Activated CD4-positive, alpha-beta T cell treated with anti-CD3 and anti-CD28 coated beads, Interleukin-2, amount 10 ng/mL, durations not matched to agents 24 days and 14 days (primary cell): Measurements from ENCODE around the gene MOV10. TPM values are rescaled to one million over a fixed set of nuclear protein-coding genes. Genes with fewer than 3 reads are reported as not detected.
"Not testable (repeated sequence)": the region's sequence is repeated elsewhere in the genome, so short reads cannot be mapped to it uniquely, and the experiment has no call there.

ENCODE experiments used
- DNase-seq: peaks from one replicate; pipeline ENCODE4 v3.0.0; 2022
- H3K27ac Mint-ChIP-seq: one replicate; pipeline ENCODE4 v1.8.0; 2022; ENCODE audit warnings: mild to moderate bottlenecking, mixed read lengths
- H3K27me3 Mint-ChIP-seq: one replicate; pipeline ENCODE4 v1.8.0; 2022; ENCODE audit warnings: mixed read lengths
- H3K36me3 Mint-ChIP-seq: one replicate; pipeline ENCODE4 v1.8.0; 2022; ENCODE audit warnings: low read depth, mild to moderate bottlenecking, mixed read lengths
- H3K4me1 Mint-ChIP-seq: one replicate; pipeline ENCODE4 v1.8.0; 2021; ENCODE audit warnings: mixed read lengths
- H3K4me3 Mint-ChIP-seq: one replicate; pipeline ENCODE4 v1.8.0; 2022; ENCODE audit warnings: mild to moderate bottlenecking, moderate library complexity, mixed read lengths
- H3K9me3 Mint-ChIP-seq: one replicate; pipeline ENCODE4 v1.8.0; 2021; ENCODE audit warnings: mixed read lengths
- intact Hi-C: fragments of 100-400 bp; cut with micrococcal nuclease; formaldehyde crosslinking; loops from one replicate; pipeline ENCODE4 v1.15.1; 2023
- total RNA-seq: library from RNA; stranded (reverse); gene quantifications from 2 replicates; pipeline ENCODE4 v1.2.3, GENCODE V29; 2022

Gene MOV10
- total RNA-seq, 1 donor from 2014 or later: 76.7 TPM

- H3K9me3 Mint-ChIP-seq, DNase-seq, H3K4me1 Mint-ChIP-seq, intact Hi-C loops, H3K27ac Mint-ChIP-seq, H3K4me3 Mint-ChIP-seq, H3K27me3 Mint-ChIP-seq, H3K36me3 Mint-ChIP-seq: not testable (repeated sequence)
Measured at GRCh38 chr1:112728306-112728971, 54.0 kb downstream of the MOV10 start.

- intact Hi-C loops, H3K27me3 Mint-ChIP-seq: not testable (repeated sequence)
Measured at GRCh38 chr1:112729011-112729410, 54.6 kb downstream of the MOV10 start.

GRCh38 chr1:112729909-112730308 is 55.5 kb downstream of the MOV10 start:
- Mint-ChIP-seq H3K4me3 (no peak overlapping the region), H3K27me3 (peaks cover 3% of the 10 kb centered on the region), H3K4me1 (no peaks in the 10 kb centered on the region), H3K36me3 (no peaks in the 10 kb centered on the region), H3K9me3 (peaks cover 4% of the 10 kb centered on the region), H3K27ac (no peak overlapping the region)
- intact Hi-C loops: no loop called here
- no peak for DNase-seq

More at GRCh38 chr1:112729011-112729410, 54.6 kb downstream of the MOV10 start:
- H3K36me3 Mint-ChIP-seq, H3K4me3 Mint-ChIP-seq, H3K9me3 Mint-ChIP-seq, H3K4me1 Mint-ChIP-seq, DNase-seq, H3K27ac Mint-ChIP-seq: not testable (repeated sequence)

- Mint-ChIP-seq H3K9me3 (peaks cover 4% of the 10 kb centered on the region), H3K36me3 (no peaks in the 10 kb centered on the region), H3K4me3 (no peak overlapping the region), H3K27me3 (peaks cover 2% of the 10 kb centered on the region), H3K4me1 (no peaks in the 10 kb centered on the region), H3K27ac (no peak overlapping the region)
- intact Hi-C loops: no loop called here
- DNase-seq: no peak
Measured at GRCh38 chr1:112731451-112731850, 57.0 kb downstream of the MOV10 start.

GRCh38 chr1:112735752-112736151 is 61.3 kb downstream of the MOV10 start:
- Mint-ChIP-seq H3K27me3 (peaks cover 18% of the 10 kb centered on the region), H3K27ac (peak overlapping the region; percentile 39), H3K9me3 (peaks cover 4% of the 10 kb centered on the region), H3K4me3 (no peak overlapping the region), H3K4me1 (peaks cover 2% of the 10 kb centered on the region), H3K36me3 (no peaks in the 10 kb centered on the region)
- DNase-seq: no peak
- intact Hi-C loops: no loop called here

- Mint-ChIP-seq H3K4me3 (no peak overlapping the region), H3K9me3 (peaks cover 4% of the 10 kb centered on the region), H3K4me1 (peaks cover 2% of the 10 kb centered on the region), H3K27ac (no peak overlapping the region), H3K36me3 (no peaks in the 10 kb centered on the region), H3K27me3 (peaks cover 33% of the 10 kb centered on the region)
- intact Hi-C loops: no loop called here
- no peak for DNase-seq
Measured at GRCh38 chr1:112737573-112737972, 63.1 kb downstream of the MOV10 start.

- Mint-ChIP-seq H3K4me3 (no peak overlapping the region), H3K4me1 (no peaks in the 10 kb centered on the region), H3K9me3 (no peaks in the 10 kb centered on the region), H3K27ac (no peak overlapping the region), H3K36me3 (peaks cover under 1% of the 10 kb centered on the region), H3K27me3 (peaks cover 66% of the 10 kb centered on the region)
- no peak for DNase-seq
- intact Hi-C loops: no loop called here
Measured at GRCh38 chr1:112743174-112744008, 68.9 kb downstream of the MOV10 start.

- peaks cover 1% of the 10 kb centered on the region for H3K36me3 Mint-ChIP-seq
- H3K27ac Mint-ChIP-seq: no peak overlapping the region
- no peaks in the 10 kb centered on the region for H3K4me1 Mint-ChIP-seq
- H3K4me3 Mint-ChIP-seq: no peak overlapping the region
- H3K27me3 Mint-ChIP-seq: peaks cover 64% of the 10 kb centered on the region
- DNase-seq: no peak
- intact Hi-C loops: no loop called here
- no peaks in the 10 kb centered on the region for H3K9me3 Mint-ChIP-seq
Measured at GRCh38 chr1:112744009-112744578, 69.6 kb downstream of the MOV10 start.

- peaks cover 1% of the 10 kb centered on the region for H3K36me3 Mint-ChIP-seq
- no peak overlapping the region for H3K4me3 Mint-ChIP-seq
- no peak for DNase-seq
- peaks cover 38% of the 10 kb centered on the region for H3K27me3 Mint-ChIP-seq
- no peak overlapping the region for H3K27ac Mint-ChIP-seq
- no peaks in the 10 kb centered on the region for H3K9me3 Mint-ChIP-seq
- H3K4me1 Mint-ChIP-seq: no peaks in the 10 kb centered on the region
- intact Hi-C loops: no loop called here
Measured at GRCh38 chr1:112748396-112748795, 73.9 kb downstream of the MOV10 start.

Other genes with a start within 250 kb of the MOV10 start
- 0.05 TPM in 1 of 2 replicates, not detected in the other for gene WNT2B, start 165.7 kb upstream of the MOV10 start, total RNA-seq
- 13.8 and 16.6 TPM in 2 replicates for gene ST7L, start 55.5 kb upstream of the MOV10 start, total RNA-seq
- 241 and 250 TPM in 2 replicates for gene CAPZA1, start 54.8 kb upstream of the MOV10 start, total RNA-seq
- 48.5 and 53.4 TPM in 2 replicates for gene RHOC, start 32.5 kb downstream of the MOV10 start, total RNA-seq
- gene PPM1J, start 40.7 kb downstream of the MOV10 start, total RNA-seq: 1.2 and 1.4 TPM in 2 replicates